H7 (cell line): ENCODE measurements around the gene PSMC3. TPM values are rescaled to one million over a fixed set of nuclear protein-coding genes. Genes with fewer than 3 reads are reported as not detected.

Source experiments
- DNase-seq: peaks from one replicate; pipeline ENCODE4 v3.0.0; 2012
- H3K27me3 ChIP-seq: 2 replicates; pipeline ENCODE4 v1.6.0; 2011; ENCODE audit warnings: mild to moderate bottlenecking, low read length; ENCODE audit not compliant: control insufficient read depth, insufficient read depth
- H3K36me3 ChIP-seq: replicated peaks from 2 replicates; pipeline ENCODE4 v1.5.1; 2011; ENCODE audit warnings: low read length; ENCODE audit not compliant: control insufficient read depth, insufficient read depth
- H3K4me3 ChIP-seq: 2 replicates; pipeline ENCODE4 v1.5.1; 2011; ENCODE audit warnings: low read depth, mild to moderate bottlenecking, control low read depth, low read length, moderate library complexity; ENCODE audit not compliant: insufficient read depth
- total RNA-seq: library from RNA; depleted of rRNA; stranded (reverse); fragments of >200 nt; shearing (Covaris generic); gene quantifications from 2 replicates; pipeline ENCODE4 v1.2.3, GENCODE V29; 2014

Gene PSMC3
- total RNA-seq, 1 experiment from 2014 or later: 162 TPM

- DNase-seq: no peak
- Histone ChIP-seq H3K4me3 (no peak overlapping the region), H3K36me3 (no peaks in the 10 kb centered on the region), H3K27me3 (no peaks in the 10 kb centered on the region)
Observed at GRCh38 chr11:47387944-47388696, 38.1 kb downstream of the PSMC3 start.

DNA sequence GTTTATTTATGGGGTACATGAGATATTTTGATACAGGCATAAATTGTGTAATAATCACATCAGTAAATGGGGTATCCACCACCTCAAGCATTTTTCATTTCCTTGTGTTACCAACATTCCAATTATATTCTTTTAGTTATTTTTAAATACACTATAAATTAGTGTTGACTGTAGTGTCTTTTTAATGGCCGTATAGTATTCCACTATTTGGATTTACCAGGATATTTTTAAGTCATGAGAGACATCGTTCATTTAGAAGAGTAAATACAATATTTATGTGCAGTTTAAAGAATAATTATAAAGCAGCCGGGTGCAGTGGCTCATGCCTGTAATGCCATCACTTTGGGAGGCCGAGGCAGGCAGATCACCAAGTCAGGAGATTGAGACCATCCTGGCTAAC lies 41.7 kb downstream of the PSMC3 start:
- Histone ChIP-seq H3K4me3 (no peak overlapping the region), H3K36me3 (no peaks in the 10 kb centered on the region), H3K27me3 (no peaks in the 10 kb centered on the region)
- no peak for DNase-seq

GRCh38 chr11:47383071-47383470 lies 43.2 kb downstream of the PSMC3 start:
- Histone ChIP-seq H3K4me3 (no peak overlapping the region), H3K27me3 (no peaks in the 10 kb centered on the region), H3K36me3 (no peaks in the 10 kb centered on the region)
- no peak for DNase-seq

DNA sequence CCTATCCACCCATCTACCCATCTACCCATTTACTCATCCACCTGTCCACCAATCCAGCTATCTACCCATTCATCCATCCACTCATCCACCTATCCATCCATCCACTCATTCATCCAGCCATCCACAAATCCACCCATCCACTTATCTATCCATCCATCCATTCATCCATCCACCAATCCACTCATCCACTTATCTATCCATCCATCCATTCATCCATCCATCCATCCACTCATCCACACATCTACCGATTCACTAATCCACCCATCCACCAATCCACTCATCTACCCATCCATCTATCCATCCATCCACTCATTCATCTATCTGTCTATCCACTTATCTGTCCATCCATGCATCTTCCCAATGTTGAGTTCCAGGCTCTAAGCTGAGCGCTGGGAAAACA lies 46.2 kb downstream of the PSMC3 start:
- Histone ChIP-seq H3K27me3 (no peaks in the 10 kb centered on the region), H3K36me3 (no peaks in the 10 kb centered on the region), H3K4me3 (no peak overlapping the region)
- DNase-seq: no peak

GRCh38 chr11:47379317-47379716 lies 46.9 kb downstream of the PSMC3 start:
- H3K4me3 ChIP-seq: no peak overlapping the region
- no peaks in the 10 kb centered on the region for H3K36me3 ChIP-seq
- H3K27me3 ChIP-seq: no peaks in the 10 kb centered on the region
- no peak for DNase-seq

GRCh38 chr11:47378836-47379170 lies 47.4 kb downstream of the PSMC3 start:
- no peaks in the 10 kb centered on the region for H3K36me3 ChIP-seq
- no peak for DNase-seq
- H3K27me3 ChIP-seq: no peaks in the 10 kb centered on the region
- no peak overlapping the region for H3K4me3 ChIP-seq

DNA sequence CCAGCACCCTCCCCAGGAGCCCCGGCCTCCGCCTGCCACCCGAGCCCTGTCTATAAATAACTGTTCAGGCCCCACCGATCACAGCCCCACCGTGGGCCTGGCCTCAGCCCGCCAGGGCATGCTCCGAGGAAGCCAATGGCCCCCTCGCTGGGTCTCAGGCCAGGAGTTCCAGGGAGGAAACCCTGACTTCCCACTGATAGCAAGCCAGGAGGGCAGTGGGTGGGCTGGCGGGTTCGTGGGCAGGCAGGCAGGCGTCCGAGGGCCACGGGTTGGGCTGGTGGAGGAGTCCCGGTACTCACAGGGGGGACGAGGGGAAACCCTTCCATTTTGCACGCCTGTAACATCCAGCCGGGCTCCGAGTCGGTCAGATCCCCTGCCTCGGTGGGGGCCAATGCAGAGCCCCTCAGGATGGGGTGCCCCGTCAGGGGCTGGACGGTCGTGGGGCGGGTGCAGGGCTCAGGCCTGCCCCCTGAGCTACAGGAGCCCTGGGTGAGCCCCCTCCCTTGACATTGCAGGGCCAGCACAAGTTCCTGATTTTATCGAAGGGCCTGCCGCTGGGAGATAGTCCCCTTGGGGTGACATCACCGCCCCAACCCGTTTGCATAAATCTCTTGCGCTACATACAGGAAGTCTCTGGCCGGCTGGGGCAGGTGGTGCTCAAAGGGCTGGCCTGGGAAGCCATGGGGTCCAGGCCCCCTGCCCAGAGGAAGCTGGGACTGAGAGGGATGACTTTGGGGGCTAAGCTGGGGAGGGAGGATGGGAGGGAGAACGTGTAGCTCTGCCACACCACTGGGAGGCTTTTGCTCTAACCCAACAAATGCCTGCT lies 48.0 kb downstream of the PSMC3 start, which contains the start of gene SPI1:
Gene SPI1 (minus strand): TSS at position 538 of the 826 bp plus-strand sequence. CDS start 194 bp downstream, at position 344.
- Histone ChIP-seq H3K36me3 (no peaks in the 10 kb centered on the region), H3K27me3 (no peaks in the 10 kb centered on the region), H3K4me3 (no peak within 1 kb of the TSS)
- DNase-seq: peak; percentile 74

DNA sequence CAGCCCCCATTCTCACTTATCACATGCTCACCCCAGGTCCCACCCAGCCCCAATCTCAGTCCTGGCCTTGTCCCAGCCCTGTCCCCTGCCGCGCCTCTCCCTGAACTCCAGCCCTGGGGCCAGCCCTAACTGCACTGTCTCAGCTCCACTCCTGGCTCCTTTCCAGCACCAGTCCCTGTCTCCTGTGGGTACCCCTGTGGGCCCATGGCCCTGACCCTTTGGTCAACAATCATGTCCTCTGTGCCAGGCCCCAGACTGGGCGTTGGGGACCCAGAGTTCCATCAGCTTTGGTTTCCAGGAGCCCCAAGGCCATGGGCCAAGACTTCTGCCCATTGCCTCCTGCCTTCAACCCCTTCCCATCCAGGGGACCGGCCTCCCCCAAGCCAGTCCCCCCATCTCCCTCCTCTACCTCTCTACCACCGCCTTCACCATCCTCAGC lies 48.6 kb downstream of the PSMC3 start:
- no peaks in the 10 kb centered on the region for H3K36me3 ChIP-seq
- no peak for DNase-seq
- no peaks in the 10 kb centered on the region for H3K27me3 ChIP-seq
- H3K4me3 ChIP-seq: no peak overlapping the region

DNA sequence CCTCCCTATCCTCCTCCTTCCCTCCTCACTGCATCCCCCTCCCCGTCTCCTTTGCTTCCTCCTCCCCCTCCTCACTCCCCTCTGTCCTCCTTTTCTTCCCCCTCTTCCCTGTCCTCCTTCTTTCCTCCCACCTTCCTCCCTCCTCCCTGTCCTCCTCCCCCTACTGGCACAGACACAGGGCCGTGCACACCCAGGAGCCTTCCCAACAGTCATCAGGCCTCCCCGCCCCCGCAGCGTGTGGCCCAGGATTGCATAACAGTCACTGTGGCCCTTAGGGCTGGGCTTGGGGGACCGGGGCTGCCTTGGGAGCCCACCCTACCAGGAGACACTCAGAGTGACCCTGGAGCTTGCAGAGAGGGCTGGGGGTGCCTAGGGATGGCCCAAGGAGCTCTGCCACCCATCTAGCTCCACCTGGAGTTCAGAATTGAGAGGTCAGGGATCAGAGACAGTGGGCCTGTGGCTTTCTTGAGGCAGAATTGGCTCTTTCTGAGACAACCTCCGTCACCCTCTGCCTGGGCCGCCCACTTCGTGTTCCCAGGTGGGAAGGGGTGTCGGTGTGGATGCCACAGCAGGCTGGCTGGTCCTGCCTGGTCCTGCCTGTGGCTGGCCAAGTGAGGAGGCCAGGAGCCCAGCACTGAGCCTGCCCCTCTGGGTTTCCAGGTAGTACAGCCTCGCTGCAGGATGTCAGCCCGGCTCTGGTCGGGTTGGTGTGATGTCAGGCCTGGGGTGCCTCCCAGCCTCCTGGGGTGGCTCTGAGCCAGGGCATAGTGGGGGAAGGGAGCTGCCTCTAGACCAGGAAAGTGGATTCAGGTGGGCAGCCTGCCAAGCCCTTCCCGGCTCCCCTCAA lies 49.5 kb downstream of the PSMC3 start:
- peak; percentile 75 for DNase-seq
- no peaks in the 10 kb centered on the region for H3K36me3 ChIP-seq
- no peak overlapping the region for H3K4me3 ChIP-seq
- no peaks in the 10 kb centered on the region for H3K27me3 ChIP-seq

DNA sequence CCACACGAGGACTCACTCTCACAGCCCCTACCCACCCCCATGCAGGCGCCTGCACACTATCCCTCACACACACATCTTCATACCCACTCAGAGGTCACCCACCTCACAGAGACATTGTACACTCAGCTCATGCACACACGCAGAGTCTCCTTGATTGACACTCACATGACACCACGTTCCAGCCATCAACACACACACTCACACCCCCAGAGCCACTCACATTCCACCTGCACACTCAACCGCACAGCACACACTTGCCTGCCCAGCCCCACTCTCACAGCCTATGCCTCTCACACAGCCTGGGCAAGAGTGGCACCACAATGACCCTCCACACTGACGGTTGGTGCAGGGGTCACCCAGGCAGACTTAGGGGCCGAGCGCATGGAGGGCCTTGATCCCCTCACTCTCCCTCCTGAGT lies 50.1 kb downstream of the PSMC3 start:
- Histone ChIP-seq H3K27me3 (no peaks in the 10 kb centered on the region), H3K36me3 (no peaks in the 10 kb centered on the region), H3K4me3 (no peak overlapping the region)
- no peak for DNase-seq

DNA sequence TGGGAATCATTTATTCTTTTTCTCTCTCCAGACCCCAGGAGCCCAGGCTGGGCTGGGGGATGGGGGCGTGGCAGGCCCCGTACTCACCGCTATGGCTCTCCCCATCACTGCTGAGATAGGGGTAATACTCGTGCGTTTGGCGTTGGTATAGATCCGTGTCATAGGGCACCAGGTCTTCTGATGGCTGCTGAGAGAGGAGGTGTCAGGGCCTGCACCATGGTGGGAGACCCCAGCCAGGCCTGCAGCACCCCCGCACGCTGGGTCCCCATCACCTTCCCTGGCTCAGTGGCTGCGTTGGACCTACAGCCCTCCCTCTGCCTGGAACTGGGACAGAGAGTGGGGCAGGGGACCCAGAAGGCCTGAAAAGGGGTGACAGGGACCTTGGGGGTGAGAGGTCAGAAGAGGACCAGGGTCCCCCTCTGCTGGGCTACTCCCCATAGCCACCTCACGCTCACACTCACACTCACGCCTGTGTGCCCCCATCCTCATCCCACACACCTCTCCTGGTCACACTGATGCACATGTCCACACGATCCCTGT lies 50.6 kb downstream of the PSMC3 start:
- DNase-seq: no peak
- Histone ChIP-seq H3K4me3 (no peak overlapping the region), H3K27me3 (no peaks in the 10 kb centered on the region), H3K36me3 (no peaks in the 10 kb centered on the region)

DNA sequence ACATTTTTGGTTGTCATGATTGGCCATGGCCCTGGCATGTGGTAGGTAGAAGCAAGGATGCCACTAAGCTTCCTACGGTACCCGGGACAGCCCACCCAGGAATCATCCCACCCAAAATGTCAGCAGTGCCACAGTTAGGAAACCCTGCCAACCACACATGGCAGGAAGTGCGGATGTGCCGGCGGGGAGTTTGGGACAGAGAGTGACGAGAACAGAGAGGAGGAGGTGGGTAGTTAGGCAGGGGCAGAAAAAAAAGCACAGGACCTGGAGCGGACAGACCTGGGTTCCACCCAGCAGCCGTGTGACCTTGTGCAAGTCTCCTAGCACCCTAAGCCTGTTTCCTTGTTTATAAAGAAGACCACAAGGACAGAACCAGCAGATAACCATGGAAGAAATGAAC lies 51.2 kb downstream of the PSMC3 start:
- no peak for DNase-seq
- no peaks in the 10 kb centered on the region for H3K27me3 ChIP-seq
- no peak overlapping the region for H3K4me3 ChIP-seq
- no peaks in the 10 kb centered on the region for H3K36me3 ChIP-seq

GRCh38 chr11:47374720-47375019 lies 51.6 kb downstream of the PSMC3 start:
- Histone ChIP-seq H3K36me3 (no peaks in the 10 kb centered on the region), H3K27me3 (no peaks in the 10 kb centered on the region), H3K4me3 (no peak overlapping the region)
- no peak for DNase-seq

GRCh38 chr11:47373876-47374719 lies 52.1 kb downstream of the PSMC3 start:
- H3K4me3 ChIP-seq: no peak overlapping the region
- no peaks in the 10 kb centered on the region for H3K36me3 ChIP-seq
- H3K27me3 ChIP-seq: no peaks in the 10 kb centered on the region
- DNase-seq: peak; percentile 94
